GM18505 (cell line): ENCODE data around the gene NFKB2.

Experiments
- ATAC-seq: cut with Tn5 transposase; IDR thresholded peaks from one replicate; pipeline ENCODE4 v1.9.1; 2021; ENCODE audit not compliant: unreplicated experiment
- POLR2A ChIP-seq: IDR thresholded peaks from 4 replicates; pipeline ENCODE4 v1.6.1; 2011; ENCODE audit warnings: borderline replicate concordance; ENCODE audit not compliant: insufficient read depth, insufficient read length; ENCODE audit errors: extremely low read depth

Gene NFKB2

GRCh38 chr10:102399217-102400021, 3.9 kb downstream of the NFKB2 start:
- TF ChIP-seq POLR2A = no peak
- ATAC-seq = peak; percentile 40

- no peak for ATAC-seq
- no peak for TF ChIP-seq POLR2A
Measured at GRCh38 chr10:102400076-102400475, 4.6 kb downstream of the NFKB2 start.

- no peak for ATAC-seq
- TF ChIP-seq POLR2A = no peak
Measured at GRCh38 chr10:102400598-102401341, 5.3 kb downstream of the NFKB2 start.

- TF ChIP-seq POLR2A = no peak
- no peak for ATAC-seq
Measured at GRCh38 chr10:102401342-102401654, 5.8 kb downstream of the NFKB2 start.

GRCh38 chr10:102401735-102402511, 6.4 kb downstream of the NFKB2 start:
- TF ChIP-seq POLR2A = no peak
- ATAC-seq = no peak

GRCh38 chr10:102402512-102402896, 7.0 kb downstream of the NFKB2 start:
- no peak for TF ChIP-seq POLR2A

GRCh38 chr10:102403115-102403514, 7.6 kb downstream of the NFKB2 start:
- no peak for ATAC-seq
- TF ChIP-seq POLR2A = no peak

More at GRCh38 chr10:102402512-102402896, 7.0 kb downstream of the NFKB2 start:
- no peak for ATAC-seq

GRCh38 chr10:102404361-102405107, 9.0 kb downstream of the NFKB2 start:
- ATAC-seq = no peak
- TF ChIP-seq POLR2A = no peak

GRCh38 chr10:102405108-102405571, 9.6 kb downstream of the NFKB2 start:
- no peak for ATAC-seq
- peak; percentile 41 for TF ChIP-seq POLR2A

- no peak for TF ChIP-seq POLR2A
- ATAC-seq = no peak
Measured at GRCh38 chr10:102405632-102406031, 10.1 kb downstream of the NFKB2 start.

GRCh38 chr10:102406815-102407214, 11.3 kb downstream of the NFKB2 start:
- no peak for ATAC-seq
- TF ChIP-seq POLR2A = no peak

- no peak for ATAC-seq
- TF ChIP-seq POLR2A = no peak
Measured at GRCh38 chr10:102407425-102408130, 12.1 kb downstream of the NFKB2 start.
